IMR-90 (cell line): ENCODE measurements around the gene IGF2. TPM values are rescaled to one million over a fixed set of nuclear protein-coding genes. Genes with fewer than 3 reads are reported as not detected.

Experiments used
- ATAC-seq: fragments of 200-7000 bp; cut with Tn5 transposase; 2 replicates; pipeline ENCODE4 v1.9.1; 2020; ENCODE audit warnings: low read depth, mild to moderate bottlenecking, moderate library complexity
- BruUV-seq: library from RNA; stranded (reverse); fragments of 400-500 nt; replicated peaks from 2 replicates; lab custom pipeline; 2021; lab: Mats Ljungman, UMichigan
- CTCF ChIA-PET: fragments of 300-600 bp; formaldehyde crosslinking; extraction: SDS; loops from one replicate; lab custom pipeline; 2021; ENCODE audit warnings: antibody characterized with exemption; lab: Yijun Ruan, JAX
- POLR2A ChIA-PET: fragments of 300-600 bp; sonication (Branson Sonifier 250); formaldehyde crosslinking; loops from one replicate; lab custom pipeline; 2022; ENCODE audit warnings: antibody characterized with exemption; ENCODE audit not compliant: unreplicated experiment; lab: Charles Lee
- DNase-seq: peaks from one replicate; pipeline ENCODE4 v3.0.0; 2013
- H2AFZ ChIP-seq: replicated peaks from 2 replicates; pipeline ENCODE3; 2013; ENCODE audit warnings: low read length, mild to moderate bottlenecking; ENCODE audit not compliant: poor library complexity
- H2AK5ac ChIP-seq: 2 replicates; pipeline ENCODE4 v1.6.1; 2013; ENCODE audit warnings: low read depth, low read length, inconsistent platforms
- H2AK9ac ChIP-seq: replicated peaks from 2 replicates; pipeline ENCODE3; 2013; ENCODE audit warnings: mild to moderate bottlenecking, low read depth, low read length, moderate library complexity; ENCODE audit not compliant: poor library complexity
- H2BK120ac ChIP-seq: 2 replicates; pipeline ENCODE4 v1.6.1; 2013; ENCODE audit warnings: low read depth, low read length, inconsistent platforms
- H2BK15ac ChIP-seq: 3 replicates; pipeline ENCODE4 v1.6.1; 2013; ENCODE audit warnings: low read depth, low read length, inconsistent platforms
- H2BK20ac ChIP-seq: 2 replicates; pipeline ENCODE4 v1.6.1; 2013; ENCODE audit warnings: low read depth, mild to moderate bottlenecking, inconsistent platforms, low read length, moderate library complexity
- H2BK5ac ChIP-seq: 2 replicates; pipeline ENCODE4 v1.6.1; 2013; ENCODE audit warnings: mild to moderate bottlenecking, low read depth, low read length, inconsistent platforms; ENCODE audit not compliant: poor library complexity, severe bottlenecking
- H3K14ac ChIP-seq: replicated peaks from 2 replicates; pipeline ENCODE4 v1.6.1; 2013; ENCODE audit warnings: low read depth, low read length, inconsistent platforms
- H3K18ac ChIP-seq: 2 replicates; pipeline ENCODE4 v1.6.1; 2013; ENCODE audit warnings: low read depth, low read length, control low read depth
- H3K23ac ChIP-seq: 2 replicates; pipeline ENCODE4 v1.6.1; 2013; ENCODE audit warnings: low read depth, low read length, inconsistent platforms
- H3K27ac ChIP-seq: 2 replicates; pipeline ENCODE4 v1.5.1; 2013; ENCODE audit warnings: mild to moderate bottlenecking, control low read depth, low read length; ENCODE audit not compliant: insufficient read depth
- H3K27me3 ChIP-seq: 2 replicates; pipeline ENCODE4 v1.6.1; 2013; ENCODE audit warnings: low read length; ENCODE audit not compliant: control insufficient read depth, insufficient read depth
- H3K36me3 ChIP-seq: 2 replicates; pipeline ENCODE4 v1.6.1; 2013; ENCODE audit warnings: low read length, mixed read lengths; ENCODE audit not compliant: control insufficient read depth, insufficient read depth
- H3K4ac ChIP-seq: 2 replicates; pipeline ENCODE4 v1.6.1; 2013; ENCODE audit warnings: low read depth, low read length, inconsistent platforms
- H3K4me1 ChIP-seq: 2 replicates; pipeline ENCODE4 v1.6.1; 2013; ENCODE audit warnings: low read length, mixed read lengths; ENCODE audit not compliant: control insufficient read depth, insufficient read depth
- H3K4me2 ChIP-seq: 2 replicates; pipeline ENCODE4 v1.6.1; 2013; ENCODE audit warnings: low read depth, mild to moderate bottlenecking, control low read depth, low read length, moderate library complexity
- H3K4me3 ChIP-seq: 2 replicates; pipeline ENCODE4 v1.5.1; 2013; ENCODE audit warnings: low read depth, mild to moderate bottlenecking, control low read depth, low read length, moderate library complexity; ENCODE audit not compliant: insufficient read depth
- H3K56ac ChIP-seq: 2 replicates; pipeline ENCODE4 v1.6.1; 2013; ENCODE audit warnings: low read length, inconsistent platforms; ENCODE audit not compliant: insufficient read depth; ENCODE audit errors: extremely low read depth
- H3K79me1 ChIP-seq, 2 experiments: 2 replicates each; pipeline ENCODE4 v1.6.1; 2013; ENCODE audit warnings: low read length in 2 of 2, inconsistent platforms in 1 of 2, low read depth in 1 of 2
- H3K9ac ChIP-seq: 2 replicates; pipeline ENCODE4 v1.6.1; 2013; ENCODE audit warnings: low read depth, low read length, control low read depth
- H3K9me1 ChIP-seq: 2 replicates; pipeline ENCODE4 v1.6.1; 2013; ENCODE audit warnings: low read length, inconsistent platforms; ENCODE audit not compliant: insufficient read depth
- H3K9me3 ChIP-seq: 2 replicates; pipeline ENCODE4 v1.6.1; 2013; ENCODE audit warnings: low read length; ENCODE audit not compliant: control insufficient read depth, insufficient read depth
- H4K20me1 ChIP-seq: 2 replicates; pipeline ENCODE4 v1.6.1; 2013; ENCODE audit warnings: low read length, inconsistent platforms; ENCODE audit not compliant: insufficient read depth
- H4K5ac ChIP-seq: 2 replicates; pipeline ENCODE4 v1.6.1; 2013; ENCODE audit warnings: mild to moderate bottlenecking, low read depth, low read length, control low read depth
- H4K8ac ChIP-seq, 2 experiments: 2 replicates each; pipeline ENCODE4 v1.6.1; 2013; ENCODE audit warnings: low read depth in 2 of 2, low read length in 2 of 2, control low read depth in 1 of 2, inconsistent platforms in 1 of 2
- H4K91ac ChIP-seq: 2 replicates; pipeline ENCODE4 v1.6.1; 2013; ENCODE audit warnings: low read depth, low read length, inconsistent platforms; ENCODE audit not compliant: insufficient read depth
- BHLHE40 ChIP-seq: fragments of 150-350 bp; IDR thresholded peaks from 2 replicates; pipeline ENCODE4 v1.6.1; 2016; ENCODE audit warnings: mild to moderate bottlenecking, low read depth, low read length
- FOS ChIP-seq: fragments of 150-350 bp; IDR thresholded peaks from 2 replicates; pipeline ENCODE4 v1.6.1; 2016; ENCODE audit warnings: low read depth, low read length
- POLR2A ChIP-seq: IDR thresholded peaks from 2 replicates; pipeline ENCODE4 v1.6.1; 2012; ENCODE audit warnings: mild to moderate bottlenecking, low read depth, low read length
- RFX5 ChIP-seq: IDR thresholded peaks from 2 replicates; pipeline ENCODE4 v1.8.0; 2012; ENCODE audit warnings: low read depth, mild to moderate bottlenecking, low read length, moderate library complexity
- WGBS, 2 experiments: methylation state at CpG; one replicate each; pipeline versions ENCODE4 v1.1.5 to v1.1.7; 2013; ENCODE audit warnings: missing lambda C conversion rate in 2 of 2; ENCODE audit not compliant: insufficient read length in 1 of 2; ENCODE audit errors: extremely low coverage in 2 of 2; 5-methylcytosine and 5-hydroxymethylcytosine counted together
- dilution Hi-C: fragments of 300-500 bp; cut with HindIII; formaldehyde crosslinking; loops from one replicate; pipeline ENCODE4 v1.14.3; 2018; ENCODE audit warnings: low sequenced_read_pairs; ENCODE audit not compliant: unreplicated experiment
- in situ Hi-C: fragments of 300-500 bp; cut with MboI; formaldehyde crosslinking; loops from 3 replicates; pipeline ENCODE4 v1.14.3; 2019; ENCODE audit warnings: low sequenced_read_pairs, inconsistent platforms, mixed read lengths
- intact Hi-C: fragments of 100-400 bp; cut with micrococcal nuclease; formaldehyde crosslinking; loops from 2 replicates; pipeline ENCODE4 v1.10.0; 2022
- polyA plus RNA-seq, 3 experiments: library from polyadenylated mRNA; depleted of rRNA; stranded (reverse); fragments of >200 nt; gene quantifications; 2 replicates each; pipeline ENCODE4 v1.2.3, GENCODE V29; 2012; ENCODE audit warnings: low replicate concordance in 1 of 3
- total RNA-seq: library from RNA; depleted of rRNA; stranded (reverse); fragments of >200 nt; gene quantifications from 2 replicates; pipeline ENCODE4 v1.2.3, GENCODE V29; 2012
- TF ChIP-seq, protein P1 (sequence below): fragments of 150-350 bp; IDR thresholded peaks from 2 replicates; pipeline ENCODE4 v1.6.1; 2017; ENCODE audit warnings: mild to moderate bottlenecking, antibody characterized with exemption, low read length, low read depth
- TF ChIP-seq, protein P2 (sequence below): conservative IDR thresholded peaks from 2 replicates; pipeline ENCODE4 v1.5.1; 2012; ENCODE audit warnings: mild to moderate bottlenecking, low read depth, low read length, improper control_type of control experiment

IGF2 gene
- total and polyA plus RNA-seq, 2 of the 4 experiments (the other 2 are of a cell fraction) = 2.3 to 21.8 TPM

DNA sequence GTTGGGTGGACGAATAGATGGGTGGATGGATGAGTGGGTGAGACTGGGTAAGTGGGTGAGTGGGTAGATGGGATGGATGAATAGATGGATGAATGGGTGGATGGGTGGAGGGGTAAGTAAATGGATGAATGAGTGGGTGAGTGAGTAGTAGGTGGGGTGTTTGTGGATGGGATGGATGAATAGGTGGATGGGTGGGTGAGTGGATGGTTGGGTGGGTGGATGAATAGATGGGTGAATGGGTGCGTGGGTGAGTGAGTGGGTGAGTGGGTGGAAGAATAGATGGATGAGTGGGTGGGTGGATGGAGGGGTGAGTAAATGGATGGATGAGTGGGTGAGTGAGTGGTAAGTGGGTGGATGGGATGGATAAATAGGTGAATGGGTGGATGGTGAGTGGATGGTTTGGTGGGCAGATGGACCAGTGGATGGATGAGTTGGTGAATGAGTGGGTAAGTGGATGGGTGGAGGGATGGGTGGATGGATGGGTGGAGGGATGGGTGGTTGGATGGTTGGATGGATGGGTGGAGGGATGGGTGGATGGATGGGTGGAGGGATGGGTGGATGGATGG, 12.6 kb downstream of the IGF2 start:
- H4K20me1 ChIP-seq = peaks cover 7% of the 10 kb centered on the region; the same call in 1 of the 2 replicates
- H3K18ac ChIP-seq = no peak overlapping the region
- H2AFZ ChIP-seq = no peak overlapping the region
- peaks cover 8% of the 10 kb centered on the region for H3K4me1 ChIP-seq
- no peak overlapping the region for H3K23ac ChIP-seq
- H3K79me1 ChIP-seq = peaks cover 0 to 3% of the 10 kb centered on the region in 2 experiments; a peak in 2 of 4 replicates
- intact Hi-C loops = no loop called here
- DNase-seq (no peak), ATAC-seq (no peak)
- H2AK9ac ChIP-seq = no peak overlapping the region
- H3K4me2 ChIP-seq = no peak overlapping the region
- H3K27me3 ChIP-seq = peaks cover 2% of the 10 kb centered on the region; the same call in 1 of the 2 replicates
- H3K56ac ChIP-seq = no peak overlapping the region
- no peak overlapping the region for H2BK5ac ChIP-seq
- H3K9me3 ChIP-seq = no peaks in the 10 kb centered on the region
- dilution Hi-C loops = no loop called here
- H4K5ac ChIP-seq = no peak overlapping the region
- H3K36me3 ChIP-seq = peaks cover 1% of the 10 kb centered on the region; the same call in 1 of the 2 replicates
- no peak overlapping the region for H3K14ac ChIP-seq
- no peak overlapping the region for H2AK5ac ChIP-seq
- H3K4ac ChIP-seq = no peak overlapping the region
- ChIA-PET POLR2A (no interaction called here), CTCF (no interaction called here)
- peaks cover 4% of the 10 kb centered on the region for H3K9me1 ChIP-seq
- no peak overlapping the region for H4K8ac ChIP-seq
- no peak for TF ChIP-seq RFX5
- no peak for TF ChIP-seq POLR2A
- TF ChIP-seq, protein P1, sequence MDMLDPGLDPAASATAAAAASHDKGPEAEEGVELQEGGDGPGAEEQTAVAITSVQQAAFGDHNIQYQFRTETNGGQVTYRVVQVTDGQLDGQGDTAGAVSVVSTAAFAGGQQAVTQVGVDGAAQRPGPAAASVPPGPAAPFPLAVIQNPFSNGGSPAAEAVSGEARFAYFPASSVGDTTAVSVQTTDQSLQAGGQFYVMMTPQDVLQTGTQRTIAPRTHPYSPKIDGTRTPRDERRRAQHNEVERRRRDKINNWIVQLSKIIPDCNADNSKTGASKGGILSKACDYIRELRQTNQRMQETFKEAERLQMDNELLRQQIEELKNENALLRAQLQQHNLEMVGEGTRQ = no peak
- no peak for TF ChIP-seq BHLHE40
- TF ChIP-seq FOS = no peak
- TF ChIP-seq, protein P2, sequence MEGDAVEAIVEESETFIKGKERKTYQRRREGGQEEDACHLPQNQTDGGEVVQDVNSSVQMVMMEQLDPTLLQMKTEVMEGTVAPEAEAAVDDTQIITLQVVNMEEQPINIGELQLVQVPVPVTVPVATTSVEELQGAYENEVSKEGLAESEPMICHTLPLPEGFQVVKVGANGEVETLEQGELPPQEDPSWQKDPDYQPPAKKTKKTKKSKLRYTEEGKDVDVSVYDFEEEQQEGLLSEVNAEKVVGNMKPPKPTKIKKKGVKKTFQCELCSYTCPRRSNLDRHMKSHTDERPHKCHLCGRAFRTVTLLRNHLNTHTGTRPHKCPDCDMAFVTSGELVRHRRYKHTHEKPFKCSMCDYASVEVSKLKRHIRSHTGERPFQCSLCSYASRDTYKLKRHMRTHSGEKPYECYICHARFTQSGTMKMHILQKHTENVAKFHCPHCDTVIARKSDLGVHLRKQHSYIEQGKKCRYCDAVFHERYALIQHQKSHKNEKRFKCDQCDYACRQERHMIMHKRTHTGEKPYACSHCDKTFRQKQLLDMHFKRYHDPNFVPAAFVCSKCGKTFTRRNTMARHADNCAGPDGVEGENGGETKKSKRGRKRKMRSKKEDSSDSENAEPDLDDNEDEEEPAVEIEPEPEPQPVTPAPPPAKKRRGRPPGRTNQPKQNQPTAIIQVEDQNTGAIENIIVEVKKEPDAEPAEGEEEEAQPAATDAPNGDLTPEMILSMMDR = no peak
- no peak overlapping the region for H4K91ac ChIP-seq
- no peak overlapping the region for H2BK120ac ChIP-seq
- no peak overlapping the region for H3K27ac ChIP-seq
- WGBS, 2 experiments = 62% methylated on average over 1 of the region's 2 CpGs; no CpG with 5 or more reads in 1 of the 2 experiments
- in situ Hi-C loops = no loop called here
- H3K4me3 ChIP-seq = no peak overlapping the region
- no TSS peak for BruUV-seq
- H2BK20ac ChIP-seq = no peak overlapping the region
- no peak overlapping the region for H3K9ac ChIP-seq
- no peak overlapping the region for H2BK15ac ChIP-seq
